HEK293T (cell line): ENCODE results near the gene SLX4IP.

Experiments used
- CTCF ChIA-PET: fragments of 350-600 bp; formaldehyde crosslinking; extraction: SDS; loops from one replicate; lab custom pipeline; 2021; ENCODE audit warnings: antibody characterized with exemption, inconsistent platforms; lab: Yijun Ruan, JAX
- POLR2A ChIA-PET: fragments of 350-600 bp; formaldehyde crosslinking; extraction: SDS; loops from one replicate; lab custom pipeline; 2020; ENCODE audit warnings: antibody characterized with exemption, inconsistent platforms; lab: Yijun Ruan, JAX
- DNase-seq: peaks from one replicate; pipeline ENCODE4 v3.0.0; 2012; ENCODE audit warnings: mixed read lengths; ENCODE audit errors: extremely low spot score
- ARNT ChIP-seq: fragments of 450-650 bp; IDR thresholded peaks from 2 replicates; pipeline ENCODE4 v1.6.1; 2017; ENCODE audit warnings: mild to moderate bottlenecking
- BHLHE40 ChIP-seq: fragments of 450-650 bp; IDR thresholded peaks from 2 replicates; pipeline ENCODE4 v1.6.1; 2016; ENCODE audit warnings: mild to moderate bottlenecking, moderate library complexity, borderline replicate concordance
- CTBP1 ChIP-seq: fragments of 450-650 bp; IDR thresholded peaks from 2 replicates; pipeline ENCODE4 v1.6.1; 2016; ENCODE audit warnings: borderline replicate concordance
- ELF4 ChIP-seq: fragments of 450-650 bp; IDR thresholded peaks from 2 replicates; pipeline ENCODE4 v1.6.1; 2017; ENCODE audit warnings: antibody characterized with exemption
- FOXA1 ChIP-seq: fragments of 450-650 bp; IDR thresholded peaks from 2 replicates; pipeline ENCODE4 v1.6.1; 2016; ENCODE audit warnings: mild to moderate bottlenecking
- FOXK2 ChIP-seq: fragments of 450-650 bp; IDR thresholded peaks from 2 replicates; pipeline ENCODE4 v1.6.1; 2016; ENCODE audit warnings: mild to moderate bottlenecking
- FOXM1 ChIP-seq: fragments of 450-650 bp; IDR thresholded peaks from 2 replicates; pipeline ENCODE4 v1.6.1; 2017; ENCODE audit warnings: mild to moderate bottlenecking, borderline replicate concordance
- HDGF ChIP-seq: fragments of 450-650 bp; IDR thresholded peaks from 2 replicates; pipeline ENCODE4 v1.6.1; 2017; ENCODE audit warnings: antibody characterized with exemption, borderline replicate concordance
- L3MBTL2 ChIP-seq: fragments of 450-650 bp; conservative IDR thresholded peaks from 2 replicates; pipeline ENCODE4 v1.6.1; 2016; ENCODE audit warnings: mild to moderate bottlenecking
- LEF1 ChIP-seq: fragments of 450-650 bp; IDR thresholded peaks from 2 replicates; pipeline ENCODE4 v1.6.1; 2017; ENCODE audit warnings: mild to moderate bottlenecking, borderline replicate concordance
- NFRKB ChIP-seq: fragments of 450-650 bp; IDR thresholded peaks from 2 replicates; pipeline ENCODE4 v1.6.1; 2016; ENCODE audit warnings: mild to moderate bottlenecking, moderate library complexity
- SP1 ChIP-seq: fragments of 450-650 bp; IDR thresholded peaks from 2 replicates; pipeline ENCODE4 v1.6.1; 2017
- SUZ12 ChIP-seq: fragments of 450-650 bp; IDR thresholded peaks from 2 replicates; pipeline ENCODE4 v1.6.1; 2016; ENCODE audit warnings: mild to moderate bottlenecking
- TARDBP ChIP-seq: fragments of 450-650 bp; IDR thresholded peaks from 2 replicates; pipeline ENCODE4 v1.6.1; 2016
- ZNF384 ChIP-seq: fragments of 450-650 bp; IDR thresholded peaks from 2 replicates; pipeline ENCODE4 v1.6.1; 2016
- TF ChIP-seq, protein P1 (sequence below): fragments of 450-650 bp; IDR thresholded peaks from 2 replicates; pipeline ENCODE4 v1.6.1; 2016

The SLX4IP gene

DNA sequence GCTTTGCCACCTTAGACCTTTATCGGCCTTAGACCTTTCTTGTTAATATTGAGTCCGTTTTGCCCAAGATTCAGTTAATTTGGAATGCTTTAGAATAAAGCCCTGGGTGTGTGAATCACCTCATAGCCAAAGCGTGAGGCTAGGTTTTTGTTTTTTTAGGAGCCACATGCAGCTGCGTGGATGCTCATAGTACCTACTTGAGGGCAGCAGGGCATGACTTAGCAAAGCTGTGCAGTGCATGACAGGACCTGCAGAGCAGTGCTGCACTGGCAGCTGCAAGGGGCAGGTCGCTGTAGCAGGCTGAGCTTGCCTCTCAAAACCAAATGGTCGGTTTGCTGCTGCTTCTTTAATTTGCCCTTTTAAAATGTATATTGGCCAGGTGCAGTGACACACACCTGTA lies 122.6 kb downstream of the SLX4IP start:
- CTCF ChIA-PET: interaction anchor here (0.7 kb wide), 1 partner anchor 35 kb away, joined by 4 read pairs; no protein-coding TSS in a partner anchor

GRCh38 chr20:10558635-10559187 lies 123.6 kb downstream of the SLX4IP start:
- ChIA-PET CTCF (no interaction called here), POLR2A (no interaction called here)
- no peak for TF ChIP-seq L3MBTL2
- TF ChIP-seq FOXA1: no peak
- TF ChIP-seq BHLHE40: no peak
- no peak for TF ChIP-seq ARNT
- TF ChIP-seq NFRKB: no peak
- TF ChIP-seq LEF1: no peak
- TF ChIP-seq ZNF384: no peak
- no peak for TF ChIP-seq SP1
- TF ChIP-seq, protein P1, sequence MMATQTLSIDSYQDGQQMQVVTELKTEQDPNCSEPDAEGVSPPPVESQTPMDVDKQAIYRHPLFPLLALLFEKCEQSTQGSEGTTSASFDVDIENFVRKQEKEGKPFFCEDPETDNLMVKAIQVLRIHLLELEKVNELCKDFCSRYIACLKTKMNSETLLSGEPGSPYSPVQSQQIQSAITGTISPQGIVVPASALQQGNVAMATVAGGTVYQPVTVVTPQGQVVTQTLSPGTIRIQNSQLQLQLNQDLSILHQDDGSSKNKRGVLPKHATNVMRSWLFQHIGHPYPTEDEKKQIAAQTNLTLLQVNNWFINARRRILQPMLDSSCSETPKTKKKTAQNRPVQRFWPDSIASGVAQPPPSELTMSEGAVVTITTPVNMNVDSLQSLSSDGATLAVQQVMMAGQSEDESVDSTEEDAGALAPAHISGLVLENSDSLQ: no peak
- no peak for TF ChIP-seq HDGF
- TF ChIP-seq SUZ12: no peak
- no peak for TF ChIP-seq FOXK2
- no peak for TF ChIP-seq ELF4
- no peak for TF ChIP-seq CTBP1
- TF ChIP-seq FOXM1: no peak
- TF ChIP-seq TARDBP: no peak
- DNase-seq: no peak

More for the DNA sequence above, 122.6 kb downstream of the SLX4IP start:
- no peak for DNase-seq
- POLR2A ChIA-PET: no interaction called here
- no peak for TF ChIP-seq HDGF
- TF ChIP-seq LEF1: no peak
- TF ChIP-seq, protein P1: no peak
- TF ChIP-seq BHLHE40: no peak
- TF ChIP-seq ARNT: no peak
- no peak for TF ChIP-seq FOXM1
- TF ChIP-seq FOXA1: no peak
- TF ChIP-seq CTBP1: no peak
- no peak for TF ChIP-seq NFRKB
- TF ChIP-seq TARDBP: no peak
- no peak for TF ChIP-seq SUZ12

DNA sequence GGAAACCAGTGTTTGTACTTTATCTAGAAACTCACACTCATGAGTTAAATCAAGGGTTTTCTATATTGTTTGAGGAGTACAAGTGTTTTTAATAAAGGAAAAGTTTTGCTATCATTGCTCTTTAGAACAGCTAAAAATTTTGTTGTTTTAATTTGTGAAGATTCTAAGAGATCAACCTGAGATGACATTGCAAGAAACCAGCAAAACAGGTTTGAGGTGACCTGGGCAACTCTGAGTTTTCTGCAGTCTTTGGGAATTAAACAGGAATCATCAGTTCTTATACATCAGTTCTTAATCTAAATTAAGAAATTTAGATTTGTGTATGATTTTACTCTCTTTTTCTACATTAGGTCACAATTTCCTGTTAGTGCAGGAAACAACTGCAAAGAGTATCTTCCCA lies 124.2 kb downstream of the SLX4IP start:
- CTCF ChIA-PET: no interaction called here
- no peak for DNase-seq
- no peak for TF ChIP-seq FOXM1
- no peak for TF ChIP-seq NFRKB
- no peak for TF ChIP-seq TARDBP
- no peak for TF ChIP-seq BHLHE40
- POLR2A ChIA-PET: no interaction called here

DNA sequence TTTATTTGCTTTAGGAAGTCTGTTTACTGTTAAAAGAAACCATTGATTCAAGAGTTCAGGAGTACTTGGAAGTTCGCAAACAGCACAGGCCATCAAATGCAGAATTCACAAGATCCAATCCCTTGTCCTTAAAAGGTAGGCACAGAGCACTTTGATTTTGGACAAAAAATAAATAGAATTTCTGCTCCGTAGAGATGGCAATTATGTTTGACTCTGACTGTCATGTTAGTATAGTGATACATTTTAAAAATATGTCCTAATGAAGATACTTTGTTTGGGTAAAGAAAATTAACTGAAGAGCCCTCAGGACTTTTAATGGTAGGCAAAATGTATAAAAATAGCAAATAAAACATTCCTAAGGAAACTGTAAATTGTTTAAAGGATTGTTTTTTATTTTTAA lies 125.6 kb downstream of the SLX4IP start:
- ChIA-PET POLR2A (no interaction called here), CTCF (no interaction called here)
- TF ChIP-seq, protein P1: no peak
- TF ChIP-seq L3MBTL2 (no peak), ARNT (no peak), LEF1 (no peak), ZNF384 (no peak), SUZ12 (no peak), BHLHE40 (no peak), NFRKB (no peak), CTBP1 (no peak), TARDBP (no peak)
- DNase-seq: no peak

DNA sequence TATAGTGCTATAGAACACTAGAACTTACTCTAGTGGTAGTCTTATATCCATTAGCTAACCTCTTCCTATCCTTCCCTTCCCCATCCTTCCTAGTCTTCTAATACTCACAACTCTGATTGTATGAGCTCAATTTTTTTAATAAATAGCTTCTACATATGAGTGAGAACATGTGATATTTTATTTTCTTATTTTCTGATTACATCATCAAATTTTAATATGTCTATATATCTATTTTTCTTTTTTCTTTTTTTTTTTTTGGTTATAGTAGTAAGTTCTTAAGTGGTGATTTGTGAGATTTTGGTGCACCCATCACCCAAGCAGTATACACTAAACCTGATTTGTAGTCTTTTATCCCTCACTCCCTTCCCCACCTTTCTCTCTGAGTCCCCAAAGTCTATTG lies 126.2 kb downstream of the SLX4IP start:
- DNase-seq: no peak
- POLR2A ChIA-PET: no interaction called here
- no peak for TF ChIP-seq HDGF
- no peak for TF ChIP-seq LEF1
- no peak for TF ChIP-seq FOXK2
- TF ChIP-seq FOXA1: no peak
- TF ChIP-seq ARNT: no peak
- TF ChIP-seq, protein P1: no peak
- no peak for TF ChIP-seq ZNF384
- CTCF ChIA-PET: no interaction called here

DNA sequence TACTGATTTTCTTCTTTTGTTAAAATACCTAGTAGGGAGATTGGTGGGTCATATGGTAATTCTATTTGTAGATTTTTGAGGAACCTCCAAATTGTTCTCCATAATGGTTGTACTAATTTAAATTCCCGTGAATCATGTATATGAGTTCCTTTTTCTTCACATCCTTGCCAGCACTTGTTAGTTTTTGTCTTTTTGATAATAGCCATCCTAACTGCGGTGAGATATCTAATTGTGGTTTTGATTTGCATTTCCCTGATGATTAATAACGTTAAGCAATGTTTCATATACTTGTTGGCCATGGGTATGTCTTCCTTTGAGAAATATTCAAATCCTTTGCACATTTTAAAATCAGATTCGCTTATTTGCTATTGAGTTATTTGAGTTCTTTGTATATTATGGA lies 127.8 kb downstream of the SLX4IP start:
- ChIA-PET CTCF (no interaction called here), POLR2A (no interaction called here)
- TF ChIP-seq L3MBTL2 (no peak), FOXK2 (no peak), SP1 (no peak), LEF1 (no peak), TARDBP (no peak), ZNF384 (no peak), ELF4 (no peak), SUZ12 (no peak)
- TF ChIP-seq, protein P1: no peak
- DNase-seq: no peak
